ENCODE data around the gene PEDS1. TPM values are rescaled to one million over a fixed set of nuclear protein-coding genes. Genes with fewer than 3 reads are reported as not detected.

Gene PEDS1
- total and polyA plus RNA-seq, 2 of the 13 experiments (the other 11 are each of a cell fraction or from before 2014, with no cell fraction given), result 30.5 to 93.9 TPM

- TF ChIP-seq ZNF407 (CRISPR knock-in tag; IDR thresholded peaks at IDR 0.05; ENCODE audit: not compliant biosample characterization) (peak; percentile 80), FOXJ3 (CRISPR knock-in tag; IDR thresholded peaks at IDR 0.05; ENCODE audit: borderline replicate concordance) (0 out of 2 replicates have a peak, but pooled peaks have one; percentile 13), MEIS1 (CRISPR knock-in tag; IDR thresholded peaks at IDR 0.05; ENCODE audit: borderline replicate concordance) (peak; percentile 49; the same call in 1 of the 2 replicates), YEATS4 (CRISPR knock-in tag; IDR thresholded peaks at IDR 0.05; ENCODE audit: borderline replicate concordance) (peak; percentile 84), MXD3 (CRISPR knock-in tag; IDR thresholded peaks at IDR 0.05) (peak; percentile 98), ZBTB43 (CRISPR knock-in tag; conservative IDR thresholded peaks at IDR 0.05) (peak; percentile 61), JUN (CRISPR knock-in tag; IDR thresholded peaks at IDR 0.05) (no peak; the same call in 1 of the 2 replicates), ESRRA (CRISPR knock-in tag; IDR thresholded peaks at IDR 0.05; ENCODE audit: low read depth) (peak; percentile 69), HNRNPH1 (optimal IDR thresholded peaks at IDR 0.05; ENCODE audit: low read depth, low read length) (peak; percentile 96), EED (CRISPR knock-in tag; IDR thresholded peaks at IDR 0.05) (peak; percentile 78), TFAP4 (IDR thresholded peaks at IDR 0.05; ENCODE audit: borderline replicate concordance, low read depth) (no peak), ATF6 (CRISPR knock-in tag; conservative IDR thresholded peaks at IDR 0.05) (0 out of 2 replicates have a peak, but pooled peaks have one; percentile 85), ZNF597 (CRISPR knock-in tag; IDR thresholded peaks at IDR 0.05) (no peak)
Measured at GRCh38 chr20:50190251-50191064, 36.9 kb upstream of the PEDS1 start, which contains the start of gene CEBPB (continued).

All from HepG2 (cell line).